Liver (tissue), 9 donors: ENCODE measurements around the gene ARID3A. TPM values are rescaled to one million over a fixed set of nuclear protein-coding genes. Genes with fewer than 3 reads are reported as not detected.

Experiments used
- DNase-seq: peaks from one replicate; pipeline ENCODE4 v3.0.0-alpha.2; 2017; ENCODE audit warnings: low spot score
- H3K27ac ChIP-seq, 2 donors: one replicate each; pipeline ENCODE4 v1.7.0; 2013; ENCODE audit warnings: inconsistent platforms in 2 of 2, low read length in 2 of 2, control low read depth in 1 of 2, low read depth in 1 of 2, mild to moderate bottlenecking in 1 of 2
- H3K27me3 ChIP-seq, 4 donors: one replicate each; pipeline versions ENCODE4 v1.6.1 to v1.7.0; 2013; ENCODE audit warnings: low read length in 3 of 4, inconsistent platforms in 1 of 4, mild to moderate bottlenecking in 1 of 4, moderate library complexity in 1 of 4; ENCODE audit not compliant: control insufficient read depth in 4 of 4, insufficient read depth in 4 of 4
- H3K36me3 ChIP-seq, 4 donors: one replicate each; pipeline versions ENCODE4 v1.6.1 to v1.7.0; 2013; ENCODE audit warnings: low read length in 3 of 4, mild to moderate bottlenecking in 3 of 4, low read depth in 1 of 4, moderate library complexity in 1 of 4; ENCODE audit not compliant: control insufficient read depth in 4 of 4, insufficient read depth in 3 of 4
- H3K4me1 ChIP-seq, 4 donors: one replicate each; pipeline versions ENCODE4 v1.6.1 to v1.7.0; 2013; ENCODE audit warnings: low read length in 3 of 4, mild to moderate bottlenecking in 3 of 4, moderate library complexity in 1 of 4; ENCODE audit not compliant: control insufficient read depth in 4 of 4, insufficient read depth in 4 of 4
- H3K4me3 ChIP-seq, 3 donors: one replicate each; pipeline versions ENCODE4 v1.6.1 to v1.7.0; 2013; ENCODE audit warnings: low read length in 3 of 3, control low read depth in 1 of 3, low read depth in 1 of 3, mild to moderate bottlenecking in 1 of 3
- H3K9ac ChIP-seq, 2 donors: one replicate each; pipeline ENCODE4 v1.7.0; 2013; ENCODE audit warnings: low read length in 2 of 2, mild to moderate bottlenecking in 2 of 2, moderate library complexity in 2 of 2, control low read depth in 1 of 2, low read depth in 1 of 2
- H3K9me3 ChIP-seq, 4 donors: one replicate each; pipeline versions ENCODE4 v1.6.1 to v1.7.0; 2013; ENCODE audit warnings: low read length in 3 of 4; ENCODE audit not compliant: control insufficient read depth in 4 of 4
- ATF3 ChIP-seq: IDR thresholded peaks from 2 replicates; pipeline ENCODE4 v1.6.1; 2016; ENCODE audit warnings: antibody characterized with exemption
- EGR1 ChIP-seq, 2 donors: IDR thresholded peaks; 2 replicates each; pipeline ENCODE4 v1.6.1; 2016 to 2018; ENCODE audit warnings: antibody characterized with exemption in 2 of 2, low read depth in 2 of 2
- FOXA1 ChIP-seq: IDR thresholded peaks from 2 replicates; pipeline ENCODE4 v1.6.1; 2016; ENCODE audit warnings: antibody characterized with exemption
- FOXA2 ChIP-seq: IDR thresholded peaks from 2 replicates; pipeline ENCODE4 v1.6.1; 2016; ENCODE audit warnings: antibody characterized with exemption
- GABPA ChIP-seq, 2 donors: IDR thresholded peaks in 1 of 2; conservative IDR thresholded peaks in 1 of 2; 2 replicates each; pipeline ENCODE4 v1.6.1; 2016; ENCODE audit warnings: antibody characterized with exemption in 2 of 2, mild to moderate bottlenecking in 1 of 2, moderate library complexity in 1 of 2
- HNF4A ChIP-seq, 2 donors: conservative IDR thresholded peaks; 2 replicates each; pipeline ENCODE4 v1.6.1; 2016; ENCODE audit warnings: antibody characterized with exemption in 2 of 2, mild to moderate bottlenecking in 2 of 2
- HNF4G ChIP-seq: IDR thresholded peaks from 2 replicates; pipeline ENCODE4 v1.6.1; 2016; ENCODE audit warnings: antibody characterized with exemption
- JUND ChIP-seq, 2 donors: IDR thresholded peaks; 2 replicates each; pipeline ENCODE4 v1.6.1; 2016; ENCODE audit warnings: antibody characterized with exemption in 2 of 2
- NR2F2 ChIP-seq: IDR thresholded peaks from 2 replicates; pipeline ENCODE4 v1.6.1; 2016; ENCODE audit warnings: antibody characterized with exemption
- RAD21 ChIP-seq, 2 donors: IDR thresholded peaks; 2 replicates each; pipeline ENCODE4 v1.6.1; 2016; ENCODE audit warnings: antibody characterized with exemption in 2 of 2, mild to moderate bottlenecking in 2 of 2
- REST ChIP-seq: IDR thresholded peaks from 2 replicates; pipeline ENCODE4 v1.6.1; 2016; ENCODE audit warnings: antibody characterized with exemption, mild to moderate bottlenecking
- RXRA ChIP-seq, 2 donors: IDR thresholded peaks; 2 replicates each; pipeline ENCODE4 v1.6.1; 2017 to 2018; ENCODE audit warnings: antibody characterized with exemption in 2 of 2, mild to moderate bottlenecking in 1 of 2
- SP1 ChIP-seq: IDR thresholded peaks from 2 replicates; pipeline ENCODE4 v1.6.1; 2018; ENCODE audit warnings: antibody characterized with exemption, mild to moderate bottlenecking
- TAF1 ChIP-seq: conservative IDR thresholded peaks from 2 replicates; pipeline ENCODE4 v1.6.1; 2016; ENCODE audit warnings: antibody characterized with exemption, mild to moderate bottlenecking
- YY1 ChIP-seq: IDR thresholded peaks from 2 replicates; pipeline ENCODE4 v1.6.1; 2016; ENCODE audit warnings: antibody characterized with exemption, mild to moderate bottlenecking
- WGBS: extraction: QIAGEN DNeasy Blood & Tissue Kit; methylation state at CpG from one replicate; pipeline ENCODE4 v1.1.7; 2013; 5-methylcytosine and 5-hydroxymethylcytosine counted together
- polyA plus RNA-seq, 2 donors: library from polyadenylated mRNA; stranded (reverse) in 1 of 2; unstranded in 1 of 2; fragments of 200-250 nt in 1 of 2; fragments of >200 nt in 1 of 2; fragmentation: Nextera tagmentation in 1 of 2; extraction: Ambion mirVana in 1 of 2; gene quantifications; one replicate each; pipeline versions ENCODE4 v1.2.1 to v1.2.3, GENCODE V29; 2013 to 2015
- total RNA-seq, 2 donors: library from RNA; depleted of rRNA; stranded (reverse); fragments of >200 nt; gene quantifications; one replicate each; pipeline ENCODE4 v1.2.3, GENCODE V29; 2014
- TF ChIP-seq, protein P1 (sequence below): IDR thresholded peaks from 2 replicates; pipeline ENCODE4 v1.6.1; 2016; ENCODE audit warnings: antibody characterized with exemption
- TF ChIP-seq, protein P2 (sequence below): fragments of 150-350 bp; IDR thresholded peaks from 2 replicates; pipeline ENCODE4 v1.5.1; 2017; ENCODE audit warnings: improper control_type of control experiment, low read depth, low read length; ENCODE audit not compliant: missing input control
- TF ChIP-seq, protein P3 (sequence below): IDR thresholded peaks from 2 replicates; pipeline ENCODE4 v1.6.1; 2016; ENCODE audit warnings: antibody characterized with exemption
- donor health status: healthy.
- donor health status: healthy.
- donor health status: healthy.
- donor health status: healthy.
- donor health status: healthy.

ARID3A gene
- total and polyA plus RNA-seq, 4 donors = 0.74 to 42.4 (median 3.1) TPM

DNA sequence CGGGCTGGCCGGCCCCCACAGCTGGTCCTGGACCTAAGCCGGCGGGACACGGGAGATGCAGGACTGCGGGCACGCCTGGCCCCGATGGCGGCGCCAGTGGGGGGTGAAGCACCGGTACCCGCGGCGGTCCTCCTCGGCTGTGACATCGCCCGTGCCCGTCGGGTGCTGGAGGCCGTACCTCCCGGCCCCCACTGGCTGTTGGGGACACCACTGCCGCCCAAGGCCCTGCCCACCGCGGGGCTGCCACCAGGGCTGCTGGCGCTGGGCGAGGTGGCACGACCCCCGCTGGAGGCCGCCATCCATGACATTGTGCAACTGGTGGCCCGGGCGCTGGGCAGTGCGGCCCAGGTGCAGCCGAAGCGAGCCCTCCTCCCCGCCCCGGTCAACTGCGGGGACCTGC lies 77.4 kb downstream of the ARID3A start:
- Histone ChIP-seq H3K36me3 (no peaks in the 10 kb centered on the region), H3K27ac (no peak overlapping the region), H3K9me3 (no peaks in the 10 kb centered on the region), H3K4me1 (peaks cover 0 to 10% (median 4%) of the 10 kb centered on the region in 4 donors), H3K9ac (no peak overlapping the region), H3K27me3 (peaks cover 0 to 4% (median 3%) of the 10 kb centered on the region in 4 donors), H3K4me3 (no peak overlapping the region)
- 82% methylated on average over 37 of the region's 37 CpGs for WGBS
- TF ChIP-seq YY1 (no peak), FOXA1 (no peak), EGR1 (IDR thresholded peaks at IDR 0.05; ENCODE audit: low read depth in 2 of 2) (no peak), FOXA2 (no peak), ATF3 (no peak), TAF1 (no peak), REST (no peak), RXRA (IDR thresholded peaks at IDR 0.05) (no peak), HNF4A (conservative IDR thresholded peaks at IDR 0.05) (no peak), HNF4G (no peak), SP1 (no peak), GABPA (IDR thresholded peaks at IDR 0.05 in 1 of 2, conservative IDR thresholded peaks at IDR 0.05 in 1 of 2) (no peak), JUND (IDR thresholded peaks at IDR 0.05) (no peak), NR2F2 (no peak), RAD21 (IDR thresholded peaks at IDR 0.05) (no peak)
- TF ChIP-seq, protein P1, sequence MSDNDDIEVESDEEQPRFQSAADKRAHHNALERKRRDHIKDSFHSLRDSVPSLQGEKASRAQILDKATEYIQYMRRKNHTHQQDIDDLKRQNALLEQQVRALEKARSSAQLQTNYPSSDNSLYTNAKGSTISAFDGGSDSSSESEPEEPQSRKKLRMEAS = no peak
- TF ChIP-seq, protein P2, sequence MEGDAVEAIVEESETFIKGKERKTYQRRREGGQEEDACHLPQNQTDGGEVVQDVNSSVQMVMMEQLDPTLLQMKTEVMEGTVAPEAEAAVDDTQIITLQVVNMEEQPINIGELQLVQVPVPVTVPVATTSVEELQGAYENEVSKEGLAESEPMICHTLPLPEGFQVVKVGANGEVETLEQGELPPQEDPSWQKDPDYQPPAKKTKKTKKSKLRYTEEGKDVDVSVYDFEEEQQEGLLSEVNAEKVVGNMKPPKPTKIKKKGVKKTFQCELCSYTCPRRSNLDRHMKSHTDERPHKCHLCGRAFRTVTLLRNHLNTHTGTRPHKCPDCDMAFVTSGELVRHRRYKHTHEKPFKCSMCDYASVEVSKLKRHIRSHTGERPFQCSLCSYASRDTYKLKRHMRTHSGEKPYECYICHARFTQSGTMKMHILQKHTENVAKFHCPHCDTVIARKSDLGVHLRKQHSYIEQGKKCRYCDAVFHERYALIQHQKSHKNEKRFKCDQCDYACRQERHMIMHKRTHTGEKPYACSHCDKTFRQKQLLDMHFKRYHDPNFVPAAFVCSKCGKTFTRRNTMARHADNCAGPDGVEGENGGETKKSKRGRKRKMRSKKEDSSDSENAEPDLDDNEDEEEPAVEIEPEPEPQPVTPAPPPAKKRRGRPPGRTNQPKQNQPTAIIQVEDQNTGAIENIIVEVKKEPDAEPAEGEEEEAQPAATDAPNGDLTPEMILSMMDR = no peak
- TF ChIP-seq, protein P3, sequence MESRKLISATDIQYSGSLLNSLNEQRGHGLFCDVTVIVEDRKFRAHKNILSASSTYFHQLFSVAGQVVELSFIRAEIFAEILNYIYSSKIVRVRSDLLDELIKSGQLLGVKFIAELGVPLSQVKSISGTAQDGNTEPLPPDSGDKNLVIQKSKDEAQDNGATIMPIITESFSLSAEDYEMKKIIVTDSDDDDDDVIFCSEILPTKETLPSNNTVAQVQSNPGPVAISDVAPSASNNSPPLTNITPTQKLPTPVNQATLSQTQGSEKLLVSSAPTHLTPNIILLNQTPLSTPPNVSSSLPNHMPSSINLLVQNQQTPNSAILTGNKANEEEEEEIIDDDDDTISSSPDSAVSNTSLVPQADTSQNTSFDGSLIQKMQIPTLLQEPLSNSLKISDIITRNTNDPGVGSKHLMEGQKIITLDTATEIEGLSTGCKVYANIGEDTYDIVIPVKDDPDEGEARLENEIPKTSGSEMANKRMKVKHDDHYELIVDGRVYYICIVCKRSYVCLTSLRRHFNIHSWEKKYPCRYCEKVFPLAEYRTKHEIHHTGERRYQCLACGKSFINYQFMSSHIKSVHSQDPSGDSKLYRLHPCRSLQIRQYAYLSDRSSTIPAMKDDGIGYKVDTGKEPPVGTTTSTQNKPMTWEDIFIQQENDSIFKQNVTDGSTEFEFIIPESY = no peak
- DNase-seq = no peak
